Mesendoderm (in vitro differentiated cells): ENCODE results near the gene ADCY7.

ENCODE experiments used
- DNase-seq: peaks from one replicate; pipeline ENCODE4 v3.0.0; 2013
- H2AK5ac ChIP-seq: 2 replicates; pipeline ENCODE4 v1.6.1; 2013; ENCODE audit warnings: low read length, inconsistent platforms
- H2BK120ac ChIP-seq: 2 replicates; pipeline ENCODE4 v1.6.1; 2013; ENCODE audit warnings: low read depth, mild to moderate bottlenecking, low read length, moderate library complexity, mixed read lengths
- H2BK15ac ChIP-seq: replicated peaks from 2 replicates; pipeline ENCODE4 v1.6.1; 2013; ENCODE audit warnings: low read depth, mild to moderate bottlenecking, moderate library complexity
- H2BK5ac ChIP-seq: 2 replicates; pipeline ENCODE4 v1.6.1; 2013; ENCODE audit warnings: low read length, inconsistent platforms
- H3K18ac ChIP-seq: 2 replicates; pipeline ENCODE4 v1.6.1; 2013; ENCODE audit warnings: mild to moderate bottlenecking, low read length, mixed read lengths
- H3K23ac ChIP-seq: one replicate; pipeline ENCODE4 v1.6.1; 2013; ENCODE audit warnings: low read length
- H3K27ac ChIP-seq: 2 replicates; pipeline ENCODE4 v1.5.1; 2013; ENCODE audit warnings: low read depth, mild to moderate bottlenecking, inconsistent platforms, low read length, moderate library complexity
- H3K27me3 ChIP-seq: 2 replicates; pipeline ENCODE4 v1.6.1; 2013; ENCODE audit warnings: low read length, control low read depth, mild to moderate bottlenecking, inconsistent platforms; ENCODE audit not compliant: insufficient read depth, poor library complexity
- H3K36me3 ChIP-seq: 2 replicates; pipeline ENCODE4 v1.6.1; 2013; ENCODE audit warnings: low read length, inconsistent platforms; ENCODE audit not compliant: control insufficient read depth, insufficient read depth
- H3K4ac ChIP-seq: one replicate; pipeline ENCODE4 v1.6.1; 2013; ENCODE audit warnings: low read depth, mild to moderate bottlenecking, low read length, moderate library complexity
- H3K4me1 ChIP-seq: 2 replicates; pipeline ENCODE4 v1.6.1; 2013; ENCODE audit warnings: low read depth, low read length, inconsistent platforms; ENCODE audit not compliant: control insufficient read depth
- H3K4me2 ChIP-seq: 2 replicates; pipeline ENCODE4 v1.6.1; 2013; ENCODE audit warnings: low read length
- H3K4me3 ChIP-seq: 2 replicates; pipeline ENCODE4 v1.5.1; 2013; ENCODE audit warnings: mild to moderate bottlenecking, low read length
- H3K56ac ChIP-seq: one replicate; pipeline ENCODE4 v1.6.1; 2013; ENCODE audit warnings: low read length
- H3K79me1 ChIP-seq: 2 replicates; pipeline ENCODE4 v1.6.1; 2013; ENCODE audit warnings: low read length, inconsistent platforms
- H3K79me2 ChIP-seq: 2 replicates; pipeline ENCODE4 v1.6.1; 2013; ENCODE audit warnings: mild to moderate bottlenecking, low read length; ENCODE audit not compliant: control insufficient read depth, insufficient read depth
- H3K9ac ChIP-seq: 2 replicates; pipeline ENCODE4 v1.6.1; 2013; ENCODE audit warnings: low read length, inconsistent platforms
- H4K5ac ChIP-seq: one replicate; pipeline ENCODE4 v1.6.1; 2013; ENCODE audit warnings: low read length
- H4K8ac ChIP-seq: one replicate; pipeline ENCODE4 v1.6.1; 2013; ENCODE audit warnings: low read depth, mild to moderate bottlenecking, control low read depth, low read length, moderate library complexity
- whole genome bisulfite sequencing: extraction: QIAGEN DNeasy Blood & Tissue Kit; methylation state at CpG from one replicate; pipeline ENCODE4 v1.1.7; 2013; ENCODE audit warnings: low lambda C conversion rate, missing lambda C conversion rate; ENCODE audit not compliant: insufficient coverage; ENCODE audit errors: extremely low coverage; 5-methylcytosine and 5-hydroxymethylcytosine counted together

The ADCY7 gene

GRCh38 chr16:50274326-50275097 is 8.2 kb downstream of the ADCY7 start:
- no peak overlapping the region for H3K4ac ChIP-seq
- no peak overlapping the region for H3K4me2 ChIP-seq
- H3K27ac ChIP-seq, result no peak overlapping the region
- no peak overlapping the region for H2BK15ac ChIP-seq
- no peak overlapping the region for H3K23ac ChIP-seq
- WGBS, result no CpG with 5 or more reads among the region's 18 CpGs
- H2BK120ac ChIP-seq, result no peak overlapping the region
- H3K36me3 ChIP-seq, result no peaks in the 10 kb centered on the region
- no peak overlapping the region for H3K9ac ChIP-seq
- no peaks in the 10 kb centered on the region for H3K4me1 ChIP-seq
- no peak overlapping the region for H3K56ac ChIP-seq
- no peak overlapping the region for H3K18ac ChIP-seq
- H4K5ac ChIP-seq, result no peak overlapping the region
- H3K79me1 ChIP-seq, result no peaks in the 10 kb centered on the region
- no peaks in the 10 kb centered on the region for H3K27me3 ChIP-seq
- H3K4me3 ChIP-seq, result no peak overlapping the region
- no peak for DNase-seq
- no peak overlapping the region for H2AK5ac ChIP-seq
- H4K8ac ChIP-seq, result no peak overlapping the region
- no peak overlapping the region for H2BK5ac ChIP-seq
- no peaks in the 10 kb centered on the region for H3K79me2 ChIP-seq

DNA sequence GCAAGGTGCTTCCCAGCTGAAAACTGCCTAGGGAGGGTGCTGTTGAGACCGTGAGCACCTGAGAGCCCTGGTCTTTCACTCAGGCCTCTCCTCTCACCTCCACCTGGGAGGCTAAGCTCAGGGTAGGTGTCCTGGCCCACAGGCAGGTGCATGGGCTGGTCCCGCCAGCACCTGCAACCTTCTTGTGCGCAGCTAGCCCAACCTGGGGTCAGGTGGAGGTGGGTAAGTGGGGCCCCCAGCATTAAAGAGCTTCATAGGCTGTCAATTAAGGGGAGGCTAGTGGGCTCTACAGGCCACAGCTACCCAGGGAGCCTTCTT is 8.7 kb downstream of the ADCY7 start:
- Histone ChIP-seq H3K36me3 (no peaks in the 10 kb centered on the region), H3K18ac (no peak overlapping the region), H3K9ac (no peak overlapping the region), H3K23ac (no peak overlapping the region), H2AK5ac (no peak overlapping the region), H4K5ac (no peak overlapping the region), H3K79me1 (no peaks in the 10 kb centered on the region), H4K8ac (no peak overlapping the region), H3K4me2 (no peak overlapping the region), H3K27ac (no peak overlapping the region), H2BK5ac (no peak overlapping the region), H3K56ac (no peak overlapping the region), H3K4ac (no peak overlapping the region), H2BK15ac (no peak overlapping the region), H3K4me3 (no peak overlapping the region), H2BK120ac (no peak overlapping the region), H3K4me1 (no peaks in the 10 kb centered on the region), H3K79me2 (no peaks in the 10 kb centered on the region), H3K27me3 (no peaks in the 10 kb centered on the region)
- no peak for DNase-seq
- WGBS, result no CpG with 5 or more reads among the region's 3 CpGs

DNA sequence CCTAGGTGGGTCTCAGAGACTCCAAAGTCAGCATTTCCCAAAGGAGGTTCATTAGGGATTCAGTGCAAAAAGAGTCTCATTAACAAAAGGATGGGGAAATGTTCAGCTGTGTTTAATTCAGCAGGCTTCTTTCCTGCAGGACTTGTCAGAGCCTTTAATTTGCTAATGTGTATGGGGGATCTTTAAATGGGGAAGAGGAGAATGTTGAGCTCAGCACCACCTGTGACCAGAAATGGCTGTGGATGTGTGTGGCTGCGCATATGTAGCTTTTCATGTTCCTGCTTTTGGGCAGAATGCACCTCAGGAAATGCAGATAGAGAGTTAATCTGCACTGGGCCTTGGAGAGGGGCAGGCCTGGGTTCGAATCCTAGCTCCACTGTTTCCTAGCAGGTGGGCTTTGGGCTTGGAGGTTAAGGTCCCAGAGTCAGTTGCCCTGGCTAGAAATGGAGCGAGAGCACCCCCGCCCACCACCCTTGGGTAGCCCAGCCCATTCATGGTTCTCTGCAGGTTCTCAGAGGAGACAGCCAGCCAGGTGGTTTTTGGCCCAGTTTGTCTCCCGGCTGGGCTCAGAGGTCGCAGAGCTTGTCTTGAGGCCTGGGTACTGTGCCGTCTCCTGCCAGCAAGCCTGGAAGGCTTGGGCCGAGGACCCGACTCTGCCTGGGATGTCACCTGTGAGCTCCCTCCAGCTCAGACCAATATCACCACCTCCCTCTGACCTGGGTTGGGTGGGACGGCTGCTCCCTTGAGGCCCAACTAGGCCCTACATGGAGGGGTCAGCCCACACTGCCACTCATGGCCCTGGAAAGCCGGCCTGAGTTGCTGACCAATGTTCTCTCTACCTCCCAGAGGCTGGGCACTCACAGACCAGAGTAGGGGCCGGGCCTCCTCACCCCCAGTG is 9.3 kb downstream of the ADCY7 start:
- Histone ChIP-seq H3K27me3 (no peaks in the 10 kb centered on the region), H3K36me3 (no peaks in the 10 kb centered on the region), H3K4me2 (no peak overlapping the region), H3K4ac (no peak overlapping the region), H3K56ac (no peak overlapping the region), H3K23ac (no peak overlapping the region), H3K27ac (no peak overlapping the region), H2BK120ac (no peak overlapping the region), H3K18ac (no peak overlapping the region), H4K5ac (no peak overlapping the region), H2BK5ac (no peak overlapping the region), H3K4me1 (no peaks in the 10 kb centered on the region), H4K8ac (no peak overlapping the region), H3K4me3 (no peak overlapping the region), H3K9ac (no peak overlapping the region), H3K79me2 (no peaks in the 10 kb centered on the region), H3K79me1 (no peaks in the 10 kb centered on the region), H2BK15ac (no peak overlapping the region), H2AK5ac (no peak overlapping the region)
- no peak for DNase-seq
- no CpG with 5 or more reads among the region's 12 CpGs for WGBS

DNA sequence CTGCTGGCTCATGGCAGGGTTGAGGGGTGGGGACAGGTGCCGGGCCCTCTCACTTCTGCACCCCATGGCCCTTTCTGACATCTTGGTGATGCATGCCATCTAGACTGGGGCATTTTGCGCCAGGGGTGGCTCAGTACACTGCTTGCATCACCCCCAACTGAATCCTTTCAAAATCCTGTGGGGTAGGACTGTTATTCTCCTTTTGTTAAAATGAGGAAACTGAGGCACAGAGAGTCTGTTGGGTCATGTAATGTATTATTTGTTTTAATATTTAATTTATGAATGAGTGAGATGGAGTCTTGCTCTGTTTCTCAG is 9.9 kb downstream of the ADCY7 start:
- WGBS, result no CpG with 5 or more reads among the region's 2 CpGs
- Histone ChIP-seq H3K18ac (no peak overlapping the region), H4K5ac (no peak overlapping the region), H3K56ac (no peak overlapping the region), H3K4me1 (no peaks in the 10 kb centered on the region), H2BK120ac (no peak overlapping the region), H3K27me3 (no peaks in the 10 kb centered on the region), H3K27ac (no peak overlapping the region), H3K79me1 (no peaks in the 10 kb centered on the region), H2BK15ac (no peak overlapping the region), H3K4me2 (no peak overlapping the region), H3K9ac (no peak overlapping the region), H2BK5ac (no peak overlapping the region), H3K4me3 (no peak overlapping the region), H3K79me2 (no peaks in the 10 kb centered on the region), H3K4ac (no peak overlapping the region), H3K36me3 (no peaks in the 10 kb centered on the region), H3K23ac (no peak overlapping the region), H4K8ac (no peak overlapping the region), H2AK5ac (no peak overlapping the region)
- DNase-seq, result no peak

- Histone ChIP-seq H3K4me1 (no peaks in the 10 kb centered on the region), H3K36me3 (no peaks in the 10 kb centered on the region), H4K8ac (no peak overlapping the region), H4K5ac (no peak overlapping the region), H3K4ac (no peak overlapping the region), H2BK5ac (no peak overlapping the region), H3K4me3 (no peak overlapping the region), H2BK120ac (no peak overlapping the region), H3K79me2 (no peaks in the 10 kb centered on the region), H3K4me2 (no peak overlapping the region), H3K27ac (no peak overlapping the region), H3K23ac (no peak overlapping the region), H3K18ac (no peak overlapping the region), H3K9ac (no peak overlapping the region), H3K79me1 (no peaks in the 10 kb centered on the region), H3K56ac (no peak overlapping the region), H2AK5ac (no peak overlapping the region), H2BK15ac (no peak overlapping the region), H3K27me3 (no peaks in the 10 kb centered on the region)
- DNase-seq, result no peak
- WGBS, result no CpG with 5 or more reads among the region's 4 CpGs
These were observed 10.6 kb downstream of the ADCY7 start for GRCh38 chr16:50276801-50277555.
